WTC11 (cell line): ENCODE results near the gene DYNLT3.

Experiments used
- CDX4 ChIP-seq: fragments of 250-450 bp; sonication (Bioruptor Pico); IDR thresholded peaks from 2 replicates; pipeline ENCODE4 v1.9.0; 2021; ENCODE audit warnings: moderate library complexity, mild to moderate bottlenecking, inconsistent platforms, borderline replicate concordance
- CREB1 ChIP-seq: sonication (generic); formaldehyde crosslinking; IDR thresholded peaks from 2 replicates; pipeline ENCODE4 v1.8.0; 2023; ENCODE audit warnings: mild to moderate bottlenecking, missing genetic modification reagents
- NR2C2 ChIP-seq: sonication (generic); formaldehyde crosslinking; IDR thresholded peaks from 2 replicates; pipeline ENCODE4 v1.8.0; 2022; ENCODE audit warnings: mild to moderate bottlenecking, missing genetic modification reagents
- SP1 ChIP-seq: sonication (generic); formaldehyde crosslinking; conservative IDR thresholded peaks from 2 replicates; pipeline ENCODE4 v1.8.1; 2022; ENCODE audit warnings: missing genetic modification reagents
- ZNF396 ChIP-seq: fragments of 250-450 bp; sonication (Bioruptor Pico); IDR thresholded peaks from 2 replicates; pipeline ENCODE4 v1.8.0; 2021; ENCODE audit warnings: mild to moderate bottlenecking, moderate library complexity, borderline replicate concordance
- TF ChIP-seq, protein P1 (sequence below): sonication (generic); formaldehyde crosslinking; IDR thresholded peaks from 2 replicates; pipeline ENCODE4 v1.8.1; 2022; ENCODE audit warnings: low read depth, missing genetic modification reagents, borderline replicate concordance
- TF ChIP-seq, protein P2 (sequence below): fragments of 200-600 bp; IDR thresholded peaks from 2 replicates; pipeline ENCODE4 v1.8.0; 2022; ENCODE audit warnings: antibody characterized with exemption
- TF ChIP-seq, protein P3 (sequence below): sonication (generic); formaldehyde crosslinking; IDR thresholded peaks from 2 replicates; pipeline ENCODE4 v1.8.0; 2022; ENCODE audit warnings: mild to moderate bottlenecking, missing genetic modification reagents
- TF ChIP-seq, protein P4 (sequence below): sonication (generic); formaldehyde crosslinking; IDR thresholded peaks from 2 replicates; pipeline ENCODE4 v1.8.1; 2022; ENCODE audit warnings: mild to moderate bottlenecking, missing genetic modification reagents, moderate library complexity, borderline replicate concordance

- TF ChIP-seq, protein P1, sequence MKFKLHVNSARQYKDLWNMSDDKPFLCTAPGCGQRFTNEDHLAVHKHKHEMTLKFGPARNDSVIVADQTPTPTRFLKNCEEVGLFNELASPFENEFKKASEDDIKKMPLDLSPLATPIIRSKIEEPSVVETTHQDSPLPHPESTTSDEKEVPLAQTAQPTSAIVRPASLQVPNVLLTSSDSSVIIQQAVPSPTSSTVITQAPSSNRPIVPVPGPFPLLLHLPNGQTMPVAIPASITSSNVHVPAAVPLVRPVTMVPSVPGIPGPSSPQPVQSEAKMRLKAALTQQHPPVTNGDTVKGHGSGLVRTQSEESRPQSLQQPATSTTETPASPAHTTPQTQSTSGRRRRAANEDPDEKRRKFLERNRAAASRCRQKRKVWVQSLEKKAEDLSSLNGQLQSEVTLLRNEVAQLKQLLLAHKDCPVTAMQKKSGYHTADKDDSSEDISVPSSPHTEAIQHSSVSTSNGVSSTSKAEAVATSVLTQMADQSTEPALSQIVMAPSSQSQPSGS (CRISPR knock-in tag) = no peak
- TF ChIP-seq, protein P2, sequence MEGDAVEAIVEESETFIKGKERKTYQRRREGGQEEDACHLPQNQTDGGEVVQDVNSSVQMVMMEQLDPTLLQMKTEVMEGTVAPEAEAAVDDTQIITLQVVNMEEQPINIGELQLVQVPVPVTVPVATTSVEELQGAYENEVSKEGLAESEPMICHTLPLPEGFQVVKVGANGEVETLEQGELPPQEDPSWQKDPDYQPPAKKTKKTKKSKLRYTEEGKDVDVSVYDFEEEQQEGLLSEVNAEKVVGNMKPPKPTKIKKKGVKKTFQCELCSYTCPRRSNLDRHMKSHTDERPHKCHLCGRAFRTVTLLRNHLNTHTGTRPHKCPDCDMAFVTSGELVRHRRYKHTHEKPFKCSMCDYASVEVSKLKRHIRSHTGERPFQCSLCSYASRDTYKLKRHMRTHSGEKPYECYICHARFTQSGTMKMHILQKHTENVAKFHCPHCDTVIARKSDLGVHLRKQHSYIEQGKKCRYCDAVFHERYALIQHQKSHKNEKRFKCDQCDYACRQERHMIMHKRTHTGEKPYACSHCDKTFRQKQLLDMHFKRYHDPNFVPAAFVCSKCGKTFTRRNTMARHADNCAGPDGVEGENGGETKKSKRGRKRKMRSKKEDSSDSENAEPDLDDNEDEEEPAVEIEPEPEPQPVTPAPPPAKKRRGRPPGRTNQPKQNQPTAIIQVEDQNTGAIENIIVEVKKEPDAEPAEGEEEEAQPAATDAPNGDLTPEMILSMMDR = no peak
- no peak for TF ChIP-seq NR2C2
- TF ChIP-seq CREB1 (CRISPR knock-in tag) = no peak
- TF ChIP-seq, protein P3, sequence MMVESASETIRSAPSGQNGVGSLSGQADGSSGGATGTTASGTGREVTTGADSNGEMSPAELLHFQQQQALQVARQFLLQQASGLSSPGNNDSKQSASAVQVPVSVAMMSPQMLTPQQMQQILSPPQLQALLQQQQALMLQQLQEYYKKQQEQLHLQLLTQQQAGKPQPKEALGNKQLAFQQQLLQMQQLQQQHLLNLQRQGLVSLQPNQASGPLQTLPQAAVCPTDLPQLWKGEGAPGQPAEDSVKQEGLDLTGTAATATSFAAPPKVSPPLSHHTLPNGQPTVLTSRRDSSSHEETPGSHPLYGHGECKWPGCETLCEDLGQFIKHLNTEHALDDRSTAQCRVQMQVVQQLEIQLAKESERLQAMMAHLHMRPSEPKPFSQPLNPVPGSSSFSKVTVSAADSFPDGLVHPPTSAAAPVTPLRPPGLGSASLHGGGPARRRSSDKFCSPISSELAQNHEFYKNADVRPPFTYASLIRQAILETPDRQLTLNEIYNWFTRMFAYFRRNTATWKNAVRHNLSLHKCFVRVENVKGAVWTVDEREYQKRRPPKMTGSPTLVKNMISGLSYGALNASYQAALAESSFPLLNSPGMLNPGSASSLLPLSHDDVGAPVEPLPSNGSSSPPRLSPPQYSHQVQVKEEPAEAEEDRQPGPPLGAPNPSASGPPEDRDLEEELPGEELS = no peak
- no peak for TF ChIP-seq SP1 (CRISPR knock-in tag)
- no peak for TF ChIP-seq ZNF396
- TF ChIP-seq, protein P4, sequence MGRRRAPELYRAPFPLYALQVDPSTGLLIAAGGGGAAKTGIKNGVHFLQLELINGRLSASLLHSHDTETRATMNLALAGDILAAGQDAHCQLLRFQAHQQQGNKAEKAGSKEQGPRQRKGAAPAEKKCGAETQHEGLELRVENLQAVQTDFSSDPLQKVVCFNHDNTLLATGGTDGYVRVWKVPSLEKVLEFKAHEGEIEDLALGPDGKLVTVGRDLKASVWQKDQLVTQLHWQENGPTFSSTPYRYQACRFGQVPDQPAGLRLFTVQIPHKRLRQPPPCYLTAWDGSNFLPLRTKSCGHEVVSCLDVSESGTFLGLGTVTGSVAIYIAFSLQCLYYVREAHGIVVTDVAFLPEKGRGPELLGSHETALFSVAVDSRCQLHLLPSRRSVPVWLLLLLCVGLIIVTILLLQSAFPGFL = no peak
- TF ChIP-seq CDX4 (CRISPR knock-in tag) = no peak
Measured at GRCh38 chrX:37812110-37812509, 35.3 kb downstream of the DYNLT3 start.
